ENCODE data around the gene C12orf57. TPM values are rescaled to one million over a fixed set of nuclear protein-coding genes. Genes with fewer than 3 reads are reported as not detected.

Gene C12orf57
- total and polyA plus RNA-seq, 2 of the 13 experiments (the other 11 are each of a cell fraction or from before 2014, with no cell fraction given), result 84.0 to 287 TPM

DNA sequence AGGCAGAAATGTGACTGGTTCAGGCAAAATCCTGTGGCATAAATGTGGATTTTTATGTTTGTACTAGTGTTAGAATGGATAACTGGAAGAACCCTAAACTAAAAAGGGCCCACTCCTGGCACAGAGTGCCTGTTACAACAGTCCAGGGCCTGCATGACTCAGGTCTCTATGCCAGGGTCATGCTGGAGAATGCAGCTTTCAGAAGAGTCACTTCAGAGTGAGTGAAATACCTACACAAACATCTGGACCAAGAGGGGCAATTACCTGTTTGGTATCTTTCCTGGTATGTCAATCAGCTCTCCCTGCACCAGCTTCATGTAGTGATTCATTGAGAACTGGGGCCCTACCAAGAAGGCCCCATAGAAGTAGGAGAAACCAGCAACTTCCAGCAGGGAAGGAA is 36.9 kb downstream of the C12orf57 start (continued):
- TF ChIP-seq ZNF337 (CRISPR knock-in tag; IDR thresholded peaks at IDR 0.05; ENCODE audit: borderline replicate concordance, low read depth) (peak; percentile 23; the same call in 1 of the 2 replicates), NBN (conservative IDR thresholded peaks at IDR 0.05) (no peak), TAF1 (CRISPR knock-in tag; IDR thresholded peaks at IDR 0.05) (no peak), ETV5 (CRISPR knock-in tag; IDR thresholded peaks at IDR 0.05; ENCODE audit: borderline replicate concordance) (no peak), KDM2A (CRISPR knock-in tag; IDR thresholded peaks at IDR 0.05; ENCODE audit: borderline replicate concordance, low read depth) (no peak), ZNF564 (CRISPR knock-in tag; IDR thresholded peaks at IDR 0.05) (0 out of 2 replicates have a peak, but pooled peaks have one; percentile 6), ZNF225 (CRISPR knock-in tag; IDR thresholded peaks at IDR 0.05) (no peak), ZNF510 (CRISPR knock-in tag; IDR thresholded peaks at IDR 0.05; ENCODE audit: low read depth) (no peak), ZNF326 (CRISPR knock-in tag; IDR thresholded peaks at IDR 0.05; ENCODE audit: borderline replicate concordance) (no peak), ZNF674 (CRISPR knock-in tag; IDR thresholded peaks at IDR 0.05; ENCODE audit: low read depth) (no peak)

DNA sequence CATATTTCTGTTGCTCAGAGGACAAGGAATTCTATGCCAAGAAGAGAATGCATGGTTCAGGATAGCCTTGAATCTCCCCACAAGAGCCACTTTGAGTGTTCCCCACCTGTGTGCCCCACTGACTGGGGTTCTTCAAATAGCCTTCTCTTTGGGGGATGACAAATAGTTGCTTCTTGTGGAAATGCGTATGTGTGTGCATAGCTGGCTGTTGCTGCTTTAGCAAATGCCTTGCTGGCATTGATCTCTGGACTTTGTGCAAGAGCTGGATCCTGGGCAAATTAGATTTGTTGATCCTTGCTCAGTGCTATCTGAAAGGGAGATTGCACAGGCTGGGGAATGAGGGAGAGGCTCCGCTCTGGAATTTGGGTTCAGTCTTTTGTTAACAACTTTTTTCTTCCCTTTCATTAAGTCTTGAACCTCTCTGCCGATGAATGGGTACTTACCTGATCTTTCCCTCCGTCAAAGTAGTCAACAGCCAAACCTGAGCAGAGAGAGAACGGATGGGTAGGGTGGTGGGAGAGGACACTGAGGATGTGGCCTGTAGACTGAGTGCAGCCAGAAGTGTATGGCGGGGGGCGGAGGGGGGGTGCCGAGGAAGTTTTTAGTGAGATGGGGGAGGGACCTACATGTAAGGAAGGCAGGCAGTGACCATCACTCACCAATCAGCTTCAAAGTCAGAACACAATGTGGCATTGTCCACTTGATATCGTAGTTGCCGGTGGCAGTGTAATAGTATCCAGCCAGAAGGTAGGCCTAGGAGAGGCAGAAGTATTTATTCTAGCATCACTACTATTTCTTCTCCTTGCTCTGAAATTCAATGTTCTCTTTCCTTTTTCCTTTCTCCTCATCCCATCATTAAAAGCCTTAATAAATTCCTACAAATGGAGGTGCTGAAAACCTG is 37.6 kb downstream of the C12orf57 start:
- H3K79me2 ChIP-seq (ENCODE audit: insufficient read depth, low read length), result no peaks in the 10 kb centered on the region
- H3K36me3 ChIP-seq (replicated peaks in 1 of 2; ENCODE audit: control insufficient read depth in 1 of 2, insufficient read depth in 2 of 2, low read length in 2 of 2), result peaks cover 6 to 22% of the 10 kb centered on the region in 2 experiments
- peak; percentile 90 for ATAC-seq
- peak overlapping the region; percentile 67 for H3K9ac ChIP-seq (ENCODE audit: insufficient read depth, low read depth, low read length)
- H3K27ac ChIP-seq (ENCODE audit: extremely low read length, insufficient read depth, low read length), result peak overlapping the region; percentile 98
- H3K9me3 ChIP-seq (ENCODE audit: low read length), result no peaks in the 10 kb centered on the region
- H4K20me1 ChIP-seq (ENCODE audit: insufficient read depth, low read length), result no peaks in the 10 kb centered on the region
- no peak overlapping the region for H2AFZ ChIP-seq (ENCODE audit: low read length)
- peak overlapping the region; percentile 71 for H3K4me2 ChIP-seq (ENCODE audit: low read depth, low read length)
- peak overlapping the region in 2 of 3 experiments; percentile 25 to 29; a peak in 4 of 6 replicates for H3K4me3 ChIP-seq (replicated peaks in 1 of 3; ENCODE audit: insufficient read depth in 1 of 3, low read depth in 2 of 3, low read length in 3 of 3)
- in situ Hi-C loops (cut with HindIII; ENCODE audit: extremely low pct_ligation_motif_present, low pct_unique_long_range_greater_than_20kb), result loop anchor here (5.0 kb wide), 1 partner anchor 36 kb away; the partner anchor contains the start of gene LPCAT3
- peak; percentile 92 for FAIRE-seq
- intact Hi-C loops (cut with micrococcal nuclease; ENCODE audit: unreplicated experiment), result loop anchor here (1.0 to 2.0 kb wide), 2 partner anchors 10 to 37 kb away; partner anchors contain the start of gene LPCAT3
- peak; percentile 96 for DNase-seq (ENCODE audit: low spot score)
- WGBS (ENCODE audit: low lambda C conversion rate), result 4% methylated on average over 9 of the region's 10 CpGs
- POLR2A ChIA-PET, result interaction anchor here (0.6 to 5.4 kb wide), 20 partner anchors 9 to 148 kb away, joined by 3 to 65 read pairs (median 4); partner anchors contain the start of genes C12orf57, C1S, CLSTN3 and EMG1
- H3K27me3 ChIP-seq (ENCODE audit: control insufficient read depth in 1 of 2, insufficient read depth in 2 of 2, low read length in 2 of 2), result no peaks in the 10 kb centered on the region
- H3K4me1 ChIP-seq (ENCODE audit: insufficient read depth, low read length), result peaks cover 64% of the 10 kb centered on the region
- BruUV-seq (replicated peaks), result TSS peak; percentile 67
- CTCF ChIA-PET (ENCODE audit: low intra/inter-chr PET ratio, low total read pairs), result no interaction called here
- TF ChIP-seq, protein P1, sequence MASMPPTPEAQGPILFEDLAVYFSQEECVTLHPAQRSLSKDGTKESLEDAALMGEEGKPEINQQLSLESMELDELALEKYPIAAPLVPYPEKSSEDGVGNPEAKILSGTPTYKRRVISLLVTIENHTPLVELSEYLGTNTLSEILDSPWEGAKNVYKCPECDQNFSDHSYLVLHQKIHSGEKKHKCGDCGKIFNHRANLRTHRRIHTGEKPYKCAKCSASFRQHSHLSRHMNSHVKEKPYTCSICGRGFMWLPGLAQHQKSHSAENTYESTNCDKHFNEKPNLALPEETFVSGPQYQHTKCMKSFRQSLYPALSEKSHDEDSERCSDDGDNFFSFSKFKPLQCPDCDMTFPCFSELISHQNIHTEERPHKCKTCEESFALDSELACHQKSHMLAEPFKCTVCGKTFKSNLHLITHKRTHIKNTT (CRISPR knock-in tag; IDR thresholded peaks at IDR 0.05), result no peak
- TF ChIP-seq, protein P2, sequence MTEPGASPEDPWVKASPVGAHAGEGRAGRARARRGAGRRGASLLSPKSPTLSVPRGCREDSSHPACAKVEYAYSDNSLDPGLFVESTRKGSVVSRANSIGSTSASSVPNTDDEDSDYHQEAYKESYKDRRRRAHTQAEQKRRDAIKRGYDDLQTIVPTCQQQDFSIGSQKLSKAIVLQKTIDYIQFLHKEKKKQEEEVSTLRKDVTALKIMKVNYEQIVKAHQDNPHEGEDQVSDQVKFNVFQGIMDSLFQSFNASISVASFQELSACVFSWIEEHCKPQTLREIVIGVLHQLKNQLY (CRISPR knock-in tag; IDR thresholded peaks at IDR 0.05), result 0 out of 2 replicates have a peak, but pooled peaks have one; percentile 45
- TF ChIP-seq ZC3H13 (CRISPR knock-in tag; IDR thresholded peaks at IDR 0.05), result 0 out of 2 replicates have a peak, but pooled peaks have one; percentile 21
- TF ChIP-seq ZNF224 (CRISPR knock-in tag; IDR thresholded peaks at IDR 0.05), result no peak
- no peak for TF ChIP-seq CREB1 (IDR thresholded peaks at IDR 0.05)
- no peak for TF ChIP-seq CREB1 (CRISPR knock-in tag; IDR thresholded peaks at IDR 0.05)
- TF ChIP-seq, protein P3, sequence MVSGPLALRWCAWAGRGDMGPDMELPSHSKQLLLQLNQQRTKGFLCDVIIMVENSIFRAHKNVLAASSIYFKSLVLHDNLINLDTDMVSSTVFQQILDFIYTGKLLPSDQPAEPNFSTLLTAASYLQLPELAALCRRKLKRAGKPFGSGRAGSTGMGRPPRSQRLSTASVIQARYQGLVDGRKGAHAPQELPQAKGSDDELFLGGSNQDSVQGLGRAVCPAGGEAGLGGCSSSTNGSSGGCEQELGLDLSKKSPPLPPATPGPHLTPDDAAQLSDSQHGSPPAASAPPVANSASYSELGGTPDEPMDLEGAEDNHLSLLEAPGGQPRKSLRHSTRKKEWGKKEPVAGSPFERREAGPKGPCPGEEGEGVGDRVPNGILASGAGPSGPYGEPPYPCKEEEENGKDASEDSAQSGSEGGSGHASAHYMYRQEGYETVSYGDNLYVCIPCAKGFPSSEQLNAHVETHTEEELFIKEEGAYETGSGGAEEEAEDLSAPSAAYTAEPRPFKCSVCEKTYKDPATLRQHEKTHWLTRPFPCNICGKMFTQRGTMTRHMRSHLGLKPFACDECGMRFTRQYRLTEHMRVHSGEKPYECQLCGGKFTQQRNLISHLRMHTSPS (CRISPR knock-in tag; IDR thresholded peaks at IDR 0.05; ENCODE audit: low read depth), result peak; percentile 58; the same call in 1 of the 2 replicates
- no peak for TF ChIP-seq SNAI1 (CRISPR knock-in tag; IDR thresholded peaks at IDR 0.05; ENCODE audit: borderline replicate concordance)
- peak; percentile 49; the same call in 1 of the 2 replicates for TF ChIP-seq HOXA3 (CRISPR knock-in tag; IDR thresholded peaks at IDR 0.05)
- TF ChIP-seq FOXK2 (IDR thresholded peaks at IDR 0.05), result peak; percentile 6; the same call in 1 of the 2 replicates
